Vagina (tissue), 2 donors: Measurements from ENCODE around the gene PROKR2. TPM values are rescaled to one million over a fixed set of nuclear protein-coding genes. Genes with fewer than 3 reads are reported as not detected.
A peak's percentile ranks its signal among the peaks of the same experiment; 100 is the strongest.

Experiments used
- DNase-seq, 2 donors: peaks; one replicate each; pipeline ENCODE4 v3.0.0-alpha.2; 2017; ENCODE audit errors: extremely low spot score in 2 of 2
- H3K27ac ChIP-seq: fragments of 200-600 bp; sonication (generic); one replicate; pipeline ENCODE4 v1.5.1; 2019
- H3K27me3 ChIP-seq: fragments of 200-600 bp; sonication (generic); one replicate; pipeline ENCODE4 v1.5.1; 2019
- H3K36me3 ChIP-seq, 2 donors: fragments of 200-600 bp; sonication (generic); one replicate each; pipeline ENCODE4 v1.5.1; 2017 to 2019
- H3K4me1 ChIP-seq: fragments of 200-600 bp; sonication (generic); one replicate; pipeline ENCODE4 v1.5.1; 2019
- H3K4me3 ChIP-seq, 2 donors: fragments of 200-600 bp; sonication (generic); 1 replicate in 1 of 2; 2 replicates in 1 of 2; pipeline ENCODE4 v1.5.1; 2016 to 2019
- H3K9me3 ChIP-seq: fragments of 200-600 bp; sonication (generic); one replicate; pipeline ENCODE4 v1.5.1; 2019
- POLR2A ChIP-seq, 2 donors: fragments of 450-650 bp; IDR thresholded peaks; one replicate each; pipeline ENCODE4 v1.6.1; 2017; ENCODE audit warnings: antibody characterized with exemption in 2 of 2, mild to moderate bottlenecking in 2 of 2, moderate library complexity in 2 of 2
- POLR2AphosphoS5 ChIP-seq, 2 donors: sonication (generic); formaldehyde crosslinking; IDR thresholded peaks; one replicate each; pipeline ENCODE4 v1.9.0; 2017; ENCODE audit warnings: antibody characterized with exemption in 2 of 2, mild to moderate bottlenecking in 2 of 2, low read depth in 1 of 2; ENCODE audit not compliant: insufficient read depth in 1 of 2
- intact Hi-C: fragments of 100-400 bp; cut with DNase I; formaldehyde crosslinking; loops from one replicate; pipeline ENCODE4 v1.15.1; 2023
- total RNA-seq: library from RNA; depleted of rRNA; stranded (reverse); fragments of >200 nt; gene quantifications from one replicate; pipeline ENCODE4 v1.2.3, GENCODE V29; 2016
- TF ChIP-seq, protein P1 (sequence below), 3 experiments: fragments of 450-650 bp in 2 of 3; fragments of 200-600 bp in 1 of 3; sonication (generic) in 1 of 3; IDR thresholded peaks; one replicate each; pipeline ENCODE4 v1.5.1; 2017 to 2019; ENCODE audit warnings: antibody characterized with exemption in 3 of 3, mild to moderate bottlenecking in 2 of 3, moderate library complexity in 2 of 3

Gene PROKR2
- total RNA-seq, 1 donor from 2014 or later: not detected

DNA sequence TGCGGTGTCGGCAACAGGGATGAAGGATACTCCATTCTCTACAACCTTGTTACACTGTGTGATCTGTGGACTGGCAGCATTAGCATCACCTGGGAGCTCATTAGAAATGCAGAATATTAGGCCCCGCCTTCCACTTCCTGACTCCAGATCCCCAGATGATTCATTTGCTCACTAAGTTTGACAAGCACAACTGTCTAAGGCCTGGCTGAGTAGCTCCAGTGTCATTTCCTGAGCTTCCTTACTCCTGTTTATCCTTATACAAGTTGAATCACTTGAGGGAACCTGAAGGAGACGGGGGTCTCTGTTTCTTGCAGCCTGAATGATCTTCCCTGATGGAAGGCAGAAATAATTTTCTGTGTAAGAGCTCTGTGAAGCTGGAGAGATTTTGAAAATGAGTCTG lies 32.7 kb upstream of the PROKR2 start:
- H3K27ac ChIP-seq: no peak overlapping the region
- TF ChIP-seq POLR2AphosphoS5 (IDR thresholded peaks at IDR 0.05; ENCODE audit: insufficient read depth in 1 of 2, low read depth in 1 of 2) (no peak), POLR2A (IDR thresholded peaks at IDR 0.05) (no peak)
- TF ChIP-seq, protein P1, sequence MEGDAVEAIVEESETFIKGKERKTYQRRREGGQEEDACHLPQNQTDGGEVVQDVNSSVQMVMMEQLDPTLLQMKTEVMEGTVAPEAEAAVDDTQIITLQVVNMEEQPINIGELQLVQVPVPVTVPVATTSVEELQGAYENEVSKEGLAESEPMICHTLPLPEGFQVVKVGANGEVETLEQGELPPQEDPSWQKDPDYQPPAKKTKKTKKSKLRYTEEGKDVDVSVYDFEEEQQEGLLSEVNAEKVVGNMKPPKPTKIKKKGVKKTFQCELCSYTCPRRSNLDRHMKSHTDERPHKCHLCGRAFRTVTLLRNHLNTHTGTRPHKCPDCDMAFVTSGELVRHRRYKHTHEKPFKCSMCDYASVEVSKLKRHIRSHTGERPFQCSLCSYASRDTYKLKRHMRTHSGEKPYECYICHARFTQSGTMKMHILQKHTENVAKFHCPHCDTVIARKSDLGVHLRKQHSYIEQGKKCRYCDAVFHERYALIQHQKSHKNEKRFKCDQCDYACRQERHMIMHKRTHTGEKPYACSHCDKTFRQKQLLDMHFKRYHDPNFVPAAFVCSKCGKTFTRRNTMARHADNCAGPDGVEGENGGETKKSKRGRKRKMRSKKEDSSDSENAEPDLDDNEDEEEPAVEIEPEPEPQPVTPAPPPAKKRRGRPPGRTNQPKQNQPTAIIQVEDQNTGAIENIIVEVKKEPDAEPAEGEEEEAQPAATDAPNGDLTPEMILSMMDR (IDR thresholded peaks at IDR 0.05): no peak
- H3K4me1 ChIP-seq: no peaks in the 10 kb centered on the region
- H3K36me3 ChIP-seq: no peaks in the 10 kb centered on the region
- H3K27me3 ChIP-seq: no peaks in the 10 kb centered on the region
- intact Hi-C loops: no loop called here
- no peak for DNase-seq
- H3K9me3 ChIP-seq: no peaks in the 10 kb centered on the region
- no peak overlapping the region for H3K4me3 ChIP-seq

GRCh38 chr20:5342021-5342420 lies 25.3 kb upstream of the PROKR2 start:
- TF ChIP-seq, protein P1 (IDR thresholded peaks at IDR 0.05): no peak
- TF ChIP-seq POLR2AphosphoS5 (IDR thresholded peaks at IDR 0.05; ENCODE audit: insufficient read depth in 1 of 2, low read depth in 1 of 2) (no peak), POLR2A (IDR thresholded peaks at IDR 0.05) (no peak)
- Histone ChIP-seq H3K36me3 (no peaks in the 10 kb centered on the region), H3K4me3 (no peak overlapping the region), H3K27me3 (no peaks in the 10 kb centered on the region), H3K9me3 (no peaks in the 10 kb centered on the region), H3K27ac (no peak overlapping the region), H3K4me1 (no peaks in the 10 kb centered on the region)
- intact Hi-C loops: no loop called here
- no peak for DNase-seq

DNA sequence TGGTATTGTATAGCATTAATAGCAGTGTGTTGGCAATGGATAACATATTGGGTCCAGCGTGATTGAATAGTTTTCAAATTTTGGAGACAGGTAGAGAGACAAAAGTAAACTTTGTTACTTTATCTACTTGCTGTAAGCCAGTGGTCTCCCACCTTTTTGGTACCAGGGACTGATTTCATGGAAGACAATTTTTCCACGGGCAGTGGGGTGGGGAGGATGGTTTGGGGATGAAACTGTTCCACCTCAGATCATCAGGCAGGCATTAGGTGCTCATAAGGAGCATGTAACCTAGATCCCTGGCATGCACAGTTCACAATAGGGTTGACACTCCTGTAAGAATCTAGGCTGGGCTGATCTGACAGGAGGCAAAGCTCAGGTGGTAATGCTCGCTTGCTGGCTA lies 14.6 kb upstream of the PROKR2 start:
- Histone ChIP-seq H3K9me3 (no peaks in the 10 kb centered on the region), H3K4me1 (no peaks in the 10 kb centered on the region), H3K27ac (no peak overlapping the region), H3K36me3 (no peaks in the 10 kb centered on the region), H3K27me3 (no peaks in the 10 kb centered on the region), H3K4me3 (no peak overlapping the region)
- intact Hi-C loops: no loop called here
- peak in 1 of 2 donors; percentile 64 for DNase-seq
- TF ChIP-seq POLR2A (IDR thresholded peaks at IDR 0.05) (no peak), POLR2AphosphoS5 (IDR thresholded peaks at IDR 0.05; ENCODE audit: insufficient read depth in 1 of 2, low read depth in 1 of 2) (no peak)
- TF ChIP-seq, protein P1 (IDR thresholded peaks at IDR 0.05): no peak

DNA sequence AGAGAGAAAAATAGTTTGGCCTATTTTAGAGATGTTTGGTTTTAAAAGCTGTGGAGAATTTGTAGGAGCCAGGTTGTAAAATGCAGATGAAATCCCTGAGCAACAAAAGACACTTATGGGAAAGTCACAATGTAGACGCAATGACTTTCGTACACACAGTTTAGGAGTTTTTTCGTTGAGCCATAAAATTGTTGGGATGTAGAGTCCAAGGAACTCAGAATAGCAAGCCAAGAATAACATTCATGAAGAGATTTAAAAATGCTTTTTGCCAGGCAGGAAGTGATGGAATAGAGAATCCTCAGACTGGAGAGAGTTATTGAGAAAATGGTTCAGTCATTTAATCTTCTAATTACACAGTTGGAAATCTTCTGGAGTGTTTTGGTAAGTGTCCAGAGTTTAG lies 11.5 kb upstream of the PROKR2 start:
- intact Hi-C loops: no loop called here
- H3K9me3 ChIP-seq: no peaks in the 10 kb centered on the region
- TF ChIP-seq POLR2A (IDR thresholded peaks at IDR 0.05) (no peak), POLR2AphosphoS5 (IDR thresholded peaks at IDR 0.05; ENCODE audit: insufficient read depth in 1 of 2, low read depth in 1 of 2) (no peak)
- TF ChIP-seq, protein P1 (IDR thresholded peaks at IDR 0.05): no peak
- no peaks in the 10 kb centered on the region for H3K4me1 ChIP-seq
- H3K27me3 ChIP-seq: no peaks in the 10 kb centered on the region
- no peak for DNase-seq
- no peak overlapping the region for H3K27ac ChIP-seq
- H3K4me3 ChIP-seq: no peak overlapping the region
- H3K36me3 ChIP-seq: no peaks in the 10 kb centered on the region

- Histone ChIP-seq H3K36me3 (no peaks in the 10 kb centered on the region), H3K27ac (no peak overlapping the region), H3K4me1 (no peaks in the 10 kb centered on the region), H3K27me3 (no peaks in the 10 kb centered on the region), H3K4me3 (no peak overlapping the region), H3K9me3 (no peaks in the 10 kb centered on the region)
- no peak for DNase-seq
- intact Hi-C loops: no loop called here
- TF ChIP-seq POLR2A (IDR thresholded peaks at IDR 0.05): no peak
- TF ChIP-seq, protein P1 (IDR thresholded peaks at IDR 0.05): no peak
- TF ChIP-seq POLR2AphosphoS5 (IDR thresholded peaks at IDR 0.05; ENCODE audit: insufficient read depth in 1 of 2, low read depth in 1 of 2): no peak
These were observed 10.6 kb upstream of the PROKR2 start for GRCh38 chr20:5327356-5327755.
